ENCODE results near the gene NFATC1.

The NFATC1 gene

GRCh38 chr18:79445696-79446561, 50.2 kb downstream of the NFATC1 start:
- no peak for DNase-seq

- DNase-seq = no peak
These were observed 51.2 kb downstream of the NFATC1 start for GRCh38 chr18:79446931-79447330.

GRCh38 chr18:79447703-79448367, 52.1 kb downstream of the NFATC1 start:
- DNase-seq = no peak

GRCh38 chr18:79448621-79449020, 52.9 kb downstream of the NFATC1 start:
- DNase-seq = no peak

GRCh38 chr18:79449551-79450288, 54.0 kb downstream of the NFATC1 start:
- no peak for DNase-seq

- no peak for DNase-seq
These were observed 54.8 kb downstream of the NFATC1 start for GRCh38 chr18:79450289-79451080.

- DNase-seq = no peak
These were observed 55.8 kb downstream of the NFATC1 start for GRCh38 chr18:79451237-79452125.

- DNase-seq = no peak
These were observed 56.7 kb downstream of the NFATC1 start for GRCh38 chr18:79452190-79452990.

GRCh38 chr18:79452991-79453645, 57.4 kb downstream of the NFATC1 start:
- no peak for DNase-seq

- DNase-seq = no peak
These were observed 58.3 kb downstream of the NFATC1 start for GRCh38 chr18:79453816-79454735.

GRCh38 chr18:79455261-79455660, 59.5 kb downstream of the NFATC1 start:
- no peak for DNase-seq

- DNase-seq = no peak
These were observed 60.6 kb downstream of the NFATC1 start for GRCh38 chr18:79456105-79456980.

- no peak for DNase-seq
These were observed 61.5 kb downstream of the NFATC1 start for GRCh38 chr18:79457239-79457638.

- no peak for DNase-seq
These were observed 61.9 kb downstream of the NFATC1 start for GRCh38 chr18:79457652-79458051.

GRCh38 chr18:79458131-79458838, 62.6 kb downstream of the NFATC1 start:
- DNase-seq = no peak

GRCh38 chr18:79458917-79459803, 63.4 kb downstream of the NFATC1 start:
- DNase-seq = no peak
